Activated naive CD4-positive, alpha-beta T cell treated with anti-CD3 and anti-CD28 coated beads, Interleukin-2, amount 50 U/mL, for 24 hours (primary cell): Measurements from ENCODE around the gene THEM4.

Experiments
- H3K27ac Mint-ChIP-seq: one replicate; pipeline ENCODE4 v1.8.0; 2021; ENCODE audit warnings: mild to moderate bottlenecking, mixed read lengths
- H3K27me3 Mint-ChIP-seq: one replicate; pipeline ENCODE4 v1.8.0; 2021; ENCODE audit warnings: mixed read lengths
- H3K36me3 Mint-ChIP-seq: one replicate; pipeline ENCODE4 v1.8.0; 2021; ENCODE audit warnings: mixed read lengths
- H3K4me1 Mint-ChIP-seq: one replicate; pipeline ENCODE4 v1.8.0; 2021; ENCODE audit warnings: mixed read lengths
- H3K4me3 Mint-ChIP-seq: one replicate; pipeline ENCODE4 v1.8.0; 2021; ENCODE audit warnings: mild to moderate bottlenecking, mixed read lengths
- H3K9me3 Mint-ChIP-seq: one replicate; pipeline ENCODE4 v1.8.0; 2021; ENCODE audit warnings: mixed read lengths

Gene THEM4

DNA sequence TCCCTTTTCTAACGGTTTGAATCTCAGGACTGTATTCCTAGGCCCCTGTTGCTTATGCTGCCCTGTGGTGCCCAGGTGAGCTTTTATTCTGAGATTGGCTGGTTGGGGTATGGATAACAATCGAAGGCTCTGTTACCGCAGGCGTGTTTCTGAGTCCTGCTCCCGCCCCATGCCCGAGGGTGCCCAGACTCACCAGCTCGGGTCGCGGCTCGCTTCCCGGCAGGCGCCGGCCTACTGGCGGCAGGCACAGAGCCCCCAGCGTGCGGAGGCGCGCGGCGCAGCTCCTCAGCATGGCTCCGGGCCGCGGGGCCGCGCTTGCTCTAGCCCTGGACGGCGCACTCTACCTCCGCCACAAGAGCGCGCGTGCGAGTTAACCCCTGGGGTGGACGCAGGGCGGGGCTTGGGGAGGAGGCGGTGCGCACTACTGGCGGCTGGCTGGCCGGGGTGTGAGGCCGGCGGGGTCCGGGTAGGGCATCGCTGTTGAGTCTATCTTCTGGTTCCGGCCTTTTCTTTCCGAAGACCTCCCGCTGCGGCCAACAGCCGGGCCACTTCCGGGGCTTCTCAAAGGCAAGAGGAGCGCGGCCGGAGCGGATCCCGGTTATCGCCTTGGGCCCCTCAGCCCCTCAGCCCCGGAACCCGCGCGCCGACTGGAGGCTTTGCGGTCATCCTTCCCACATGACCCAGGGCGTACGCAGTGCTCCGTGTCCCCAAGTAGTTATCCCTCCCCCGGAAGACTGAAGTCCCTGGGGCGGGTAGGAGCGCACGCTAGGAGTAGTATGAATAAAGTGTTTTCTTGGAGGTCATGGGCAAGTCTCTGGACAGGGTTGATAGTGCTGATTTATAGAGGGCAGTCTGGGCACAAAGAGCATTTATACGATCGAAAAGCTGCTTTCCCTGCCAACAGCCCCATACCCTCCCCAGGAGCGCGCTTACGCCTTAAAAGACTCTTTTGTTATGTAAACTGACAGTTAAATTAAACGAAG, at the start of gene THEM4:
Gene THEM4, minus strand, starts transcription at position 345 of the 983 bp plus-strand sequence. Its CDS starts 53 bp downstream, at position 292.
- Mint-ChIP-seq H3K27ac (peak within 1 kb of the TSS; percentile 95), H3K4me3 (peak within 1 kb of the TSS; percentile 94), H3K4me1 (peaks cover 43% of the 10 kb centered on the region), H3K36me3 (peaks cover 26% of the 10 kb centered on the region), H3K27me3 (no peaks in the 10 kb centered on the region), H3K9me3 (no peaks in the 10 kb centered on the region)

DNA sequence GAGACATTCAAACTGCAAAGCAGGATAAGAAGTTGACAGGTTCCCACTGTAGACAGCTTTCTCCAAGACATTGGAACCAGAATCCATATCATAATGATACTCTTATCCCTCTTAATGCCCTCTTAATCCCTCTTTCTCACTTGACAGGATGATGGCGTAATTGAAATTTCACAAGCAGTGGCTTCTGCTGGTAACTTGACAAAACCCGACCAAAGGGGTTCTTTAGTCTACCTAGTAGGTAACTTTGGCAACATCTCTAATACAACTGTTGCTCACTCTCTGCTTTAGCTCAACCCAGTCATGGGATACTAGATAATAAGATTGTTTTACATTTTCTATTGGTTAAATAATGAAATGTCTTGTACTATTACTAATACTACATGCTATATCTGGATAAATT, 49.6 kb upstream of the THEM4 start:
- no peak overlapping the region for H3K27ac Mint-ChIP-seq
- H3K9me3 Mint-ChIP-seq: no peaks in the 10 kb centered on the region
- no peaks in the 10 kb centered on the region for H3K27me3 Mint-ChIP-seq
- H3K4me3 Mint-ChIP-seq: no peak overlapping the region
- H3K36me3 Mint-ChIP-seq: no peaks in the 10 kb centered on the region
- H3K4me1 Mint-ChIP-seq: peaks cover 4% of the 10 kb centered on the region

DNA sequence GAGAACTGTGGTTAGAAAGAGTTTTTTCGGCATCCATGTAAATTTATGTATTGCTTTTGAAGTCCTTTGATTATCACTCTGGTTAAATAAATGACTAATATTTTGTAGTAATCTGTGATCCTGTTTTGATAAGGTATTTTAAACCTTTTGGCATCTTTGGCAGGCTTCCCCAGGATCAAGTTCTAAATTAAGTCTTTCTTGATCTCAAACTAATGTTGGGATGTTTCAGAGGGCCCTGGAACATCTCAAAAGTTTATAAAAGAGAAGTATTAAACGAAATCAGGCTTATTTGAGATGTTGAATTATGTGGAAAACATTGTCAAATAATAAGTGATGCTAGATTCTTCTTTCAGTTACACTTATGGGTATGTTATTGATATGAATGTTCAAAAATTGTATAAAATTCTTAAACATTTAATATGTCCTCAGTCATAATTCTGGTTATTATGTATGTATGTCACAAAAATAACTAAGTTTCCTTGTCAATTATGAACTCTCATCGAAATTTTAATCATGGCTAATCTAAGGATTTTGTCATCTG, 47.7 kb upstream of the THEM4 start:
- Mint-ChIP-seq H3K9me3 (no peaks in the 10 kb centered on the region), H3K4me3 (no peak overlapping the region), H3K27me3 (no peaks in the 10 kb centered on the region), H3K36me3 (no peaks in the 10 kb centered on the region), H3K4me1 (peaks cover 4% of the 10 kb centered on the region), H3K27ac (no peak overlapping the region)

DNA sequence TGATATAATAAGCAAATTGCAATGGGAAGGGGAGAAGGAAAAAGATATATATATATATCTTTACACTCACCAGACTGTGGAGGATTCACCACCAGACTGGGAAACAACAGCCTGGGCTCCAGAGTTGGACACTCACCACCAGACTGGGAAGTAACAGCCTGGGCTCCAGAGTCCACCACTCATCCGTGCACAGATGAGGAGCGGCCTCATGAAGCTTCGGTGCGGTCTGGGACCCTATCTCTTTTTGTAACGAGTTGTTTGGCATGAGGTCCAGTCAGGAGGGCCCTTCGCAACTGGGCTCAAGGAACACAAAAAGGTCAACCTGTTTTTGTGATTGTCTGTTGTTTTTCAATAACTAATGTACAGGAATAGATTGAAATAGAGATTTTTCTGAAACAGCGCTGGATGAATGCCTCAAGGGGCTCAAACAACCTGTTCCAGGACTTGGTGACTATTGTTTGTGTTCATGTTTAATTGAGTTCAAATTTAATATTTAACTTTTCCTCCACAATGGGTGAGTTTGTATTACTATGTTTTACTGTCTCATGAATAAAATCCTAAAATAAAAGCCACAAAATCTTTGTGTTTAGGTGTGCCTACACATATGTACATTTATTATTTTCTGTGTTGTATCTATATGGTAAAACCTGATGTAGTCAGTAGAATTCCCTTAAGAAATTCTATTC, 44.2 kb upstream of the THEM4 start:
- H3K9me3 Mint-ChIP-seq: no peaks in the 10 kb centered on the region

DNA sequence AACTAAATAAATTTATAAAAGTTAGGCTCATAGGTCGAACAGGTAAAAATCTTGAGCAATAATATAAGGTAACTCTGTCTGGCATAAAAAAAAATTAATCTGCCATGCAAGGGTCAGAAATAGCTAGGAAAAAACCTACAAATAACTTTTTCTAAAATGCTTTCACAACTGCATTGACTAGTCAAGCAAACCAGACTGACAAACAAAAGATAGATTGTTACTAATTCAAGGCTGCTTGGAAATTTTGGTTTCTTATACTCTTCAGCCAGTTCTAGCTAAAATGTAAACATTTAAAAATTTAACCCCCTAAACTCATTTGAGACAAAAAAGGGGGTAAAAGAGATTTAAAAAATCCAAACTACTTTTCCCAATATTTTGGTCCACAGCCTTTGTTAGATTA, 43.5 kb upstream of the THEM4 start:
- H3K4me1 Mint-ChIP-seq: no peaks in the 10 kb centered on the region
- no peaks in the 10 kb centered on the region for H3K9me3 Mint-ChIP-seq
- no peaks in the 10 kb centered on the region for H3K36me3 Mint-ChIP-seq
- H3K4me3 Mint-ChIP-seq: no peak overlapping the region
- H3K27me3 Mint-ChIP-seq: no peaks in the 10 kb centered on the region
- H3K27ac Mint-ChIP-seq: no peak overlapping the region

More for the DNA sequence above, 44.2 kb upstream of the THEM4 start:
- Mint-ChIP-seq H3K36me3 (no peaks in the 10 kb centered on the region), H3K27me3 (no peaks in the 10 kb centered on the region), H3K4me1 (no peaks in the 10 kb centered on the region), H3K4me3 (no peak overlapping the region), H3K27ac (no peak overlapping the region)

DNA sequence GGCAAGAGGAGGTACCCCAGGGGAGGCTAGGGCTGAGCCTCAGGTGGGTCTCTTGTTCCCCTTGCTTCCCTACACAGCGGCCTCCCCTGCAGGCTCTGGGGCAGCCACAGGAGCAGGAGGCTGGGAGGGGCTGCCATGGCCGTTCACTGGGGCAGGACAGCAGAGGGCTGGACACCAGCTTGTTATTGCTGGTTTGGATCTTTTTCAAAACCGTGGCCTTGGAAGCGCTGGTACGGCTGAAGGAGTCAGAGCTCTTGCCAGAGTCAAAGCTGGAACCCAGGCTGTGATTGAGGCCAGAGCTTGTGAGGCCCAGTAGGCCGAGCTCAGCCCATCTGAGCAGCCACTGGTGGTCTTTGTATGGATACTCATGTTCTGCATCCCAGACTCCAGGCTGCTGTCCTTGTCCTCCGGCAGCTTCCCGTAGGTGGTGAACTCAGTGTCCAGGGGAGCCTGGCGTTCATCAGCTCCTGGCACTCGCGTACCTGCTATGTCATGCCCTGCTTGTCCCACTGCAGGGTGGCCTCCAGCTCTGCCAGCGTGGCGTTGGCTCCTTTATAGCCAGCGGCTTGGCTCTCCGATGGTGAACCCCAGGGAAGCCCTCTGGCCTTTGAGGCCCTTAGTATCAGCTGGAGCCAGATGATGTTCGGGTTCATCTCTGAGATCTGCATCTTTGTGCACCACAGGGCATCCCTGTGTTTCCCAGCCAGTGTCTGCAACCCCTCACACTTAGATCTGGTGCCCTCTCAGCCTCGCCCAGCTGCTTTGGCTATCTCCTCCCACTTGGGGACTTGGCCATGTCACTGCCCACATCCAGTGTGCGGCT, 40.3 kb upstream of the THEM4 start:
- no peaks in the 10 kb centered on the region for H3K27me3 Mint-ChIP-seq
- H3K4me1 Mint-ChIP-seq: peaks cover 24% of the 10 kb centered on the region
- H3K27ac Mint-ChIP-seq: no peak overlapping the region
- H3K9me3 Mint-ChIP-seq: no peaks in the 10 kb centered on the region
- H3K36me3 Mint-ChIP-seq: no peaks in the 10 kb centered on the region
- no peak overlapping the region for H3K4me3 Mint-ChIP-seq

DNA sequence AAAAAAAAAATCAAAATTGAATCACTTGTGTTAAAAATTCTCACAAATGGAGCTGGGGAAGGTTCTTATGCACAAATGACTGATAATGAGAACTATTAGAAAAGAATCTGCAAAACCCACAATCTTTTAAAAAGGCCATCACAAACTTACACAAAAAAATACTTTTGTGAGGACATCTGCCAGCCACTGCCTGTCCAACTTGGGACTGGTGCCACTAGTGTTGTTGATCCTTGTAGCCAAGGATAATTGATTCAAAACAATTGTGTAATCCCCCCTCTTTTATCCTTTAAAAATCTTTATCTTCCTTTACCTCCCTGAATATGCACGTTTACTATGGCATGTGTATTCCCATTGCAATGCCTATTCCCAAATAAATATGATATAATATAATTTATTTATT, 39.2 kb upstream of the THEM4 start:
- H3K36me3 Mint-ChIP-seq: no peaks in the 10 kb centered on the region
- no peaks in the 10 kb centered on the region for H3K27me3 Mint-ChIP-seq
- H3K27ac Mint-ChIP-seq: no peak overlapping the region
- H3K9me3 Mint-ChIP-seq: no peaks in the 10 kb centered on the region
- peaks cover 24% of the 10 kb centered on the region for H3K4me1 Mint-ChIP-seq
- no peak overlapping the region for H3K4me3 Mint-ChIP-seq

DNA sequence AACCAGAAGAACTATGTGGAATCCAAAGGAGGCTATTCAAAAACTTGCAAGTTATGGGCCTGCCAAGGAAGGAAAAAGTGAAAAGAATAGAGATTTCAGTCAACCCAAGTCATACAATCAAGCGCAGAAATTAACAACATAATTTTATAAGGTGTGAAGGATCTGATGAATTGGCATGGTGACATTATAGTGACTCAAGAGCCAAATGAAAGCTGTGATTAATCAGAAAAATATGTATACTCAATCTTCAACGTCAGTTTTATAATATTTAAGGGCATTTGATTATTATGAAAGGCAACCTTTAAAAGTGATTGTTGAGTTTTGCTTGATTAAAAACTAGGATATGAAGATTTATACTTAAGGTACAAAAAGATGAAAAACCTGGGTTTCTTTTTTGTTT, 37.8 kb upstream of the THEM4 start:
- no peaks in the 10 kb centered on the region for H3K9me3 Mint-ChIP-seq
- peak overlapping the region; percentile 89 for H3K27ac Mint-ChIP-seq
- H3K4me3 Mint-ChIP-seq: no peak overlapping the region
- H3K4me1 Mint-ChIP-seq: peaks cover 25% of the 10 kb centered on the region
- H3K36me3 Mint-ChIP-seq: no peaks in the 10 kb centered on the region
- H3K27me3 Mint-ChIP-seq: no peaks in the 10 kb centered on the region

DNA sequence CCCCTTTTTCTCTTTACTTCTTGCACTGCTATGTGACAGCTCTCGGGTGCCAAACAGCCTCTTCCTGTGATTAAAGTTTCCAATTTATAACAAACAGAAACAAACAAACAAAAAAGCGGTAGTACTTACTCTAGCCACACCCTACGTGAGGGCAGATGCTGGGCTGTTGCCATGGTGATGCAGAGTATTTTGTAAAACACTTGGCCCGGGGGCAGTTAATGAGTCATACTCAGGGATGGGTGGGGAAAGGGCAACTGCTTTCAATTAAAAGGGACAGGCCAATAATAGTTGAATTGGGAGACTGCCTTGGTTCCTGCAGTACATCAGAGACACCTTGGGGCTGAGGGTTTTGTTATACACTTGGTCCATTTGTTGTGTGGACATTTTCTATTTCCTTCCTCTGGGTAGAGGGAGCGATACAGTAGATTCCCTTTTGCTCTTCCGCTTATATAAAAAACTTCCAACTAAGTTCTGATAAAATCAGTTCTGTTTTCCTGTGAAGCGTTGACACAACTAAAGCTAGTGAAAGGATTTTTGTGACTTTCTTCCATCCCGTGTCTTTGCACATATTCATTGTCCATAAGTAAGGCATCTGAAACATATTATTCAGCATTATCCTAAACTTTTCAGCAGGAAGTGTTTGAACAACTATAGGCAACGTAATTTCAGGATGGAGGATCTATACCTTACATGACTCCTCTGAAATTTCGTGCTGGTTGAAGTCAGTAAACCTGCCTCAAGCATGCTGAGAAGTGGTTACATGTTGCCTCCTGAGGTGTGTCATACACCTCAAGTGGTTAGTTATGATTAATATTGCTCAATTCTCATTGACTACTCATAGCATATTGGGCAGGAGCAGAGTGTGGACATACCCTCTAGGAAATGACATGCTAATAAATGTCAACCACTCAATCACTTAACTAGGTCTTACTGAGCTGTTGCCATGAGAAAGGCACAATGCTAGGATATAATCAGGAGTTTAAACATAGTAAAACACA, 36.7 kb upstream of the THEM4 start:
- no peaks in the 10 kb centered on the region for H3K36me3 Mint-ChIP-seq
- peak overlapping the region; percentile 89 for H3K27ac Mint-ChIP-seq
- H3K4me1 Mint-ChIP-seq: peaks cover 36% of the 10 kb centered on the region
- peak overlapping the region; percentile 67 for H3K4me3 Mint-ChIP-seq
- no peaks in the 10 kb centered on the region for H3K9me3 Mint-ChIP-seq
- H3K27me3 Mint-ChIP-seq: no peaks in the 10 kb centered on the region

DNA sequence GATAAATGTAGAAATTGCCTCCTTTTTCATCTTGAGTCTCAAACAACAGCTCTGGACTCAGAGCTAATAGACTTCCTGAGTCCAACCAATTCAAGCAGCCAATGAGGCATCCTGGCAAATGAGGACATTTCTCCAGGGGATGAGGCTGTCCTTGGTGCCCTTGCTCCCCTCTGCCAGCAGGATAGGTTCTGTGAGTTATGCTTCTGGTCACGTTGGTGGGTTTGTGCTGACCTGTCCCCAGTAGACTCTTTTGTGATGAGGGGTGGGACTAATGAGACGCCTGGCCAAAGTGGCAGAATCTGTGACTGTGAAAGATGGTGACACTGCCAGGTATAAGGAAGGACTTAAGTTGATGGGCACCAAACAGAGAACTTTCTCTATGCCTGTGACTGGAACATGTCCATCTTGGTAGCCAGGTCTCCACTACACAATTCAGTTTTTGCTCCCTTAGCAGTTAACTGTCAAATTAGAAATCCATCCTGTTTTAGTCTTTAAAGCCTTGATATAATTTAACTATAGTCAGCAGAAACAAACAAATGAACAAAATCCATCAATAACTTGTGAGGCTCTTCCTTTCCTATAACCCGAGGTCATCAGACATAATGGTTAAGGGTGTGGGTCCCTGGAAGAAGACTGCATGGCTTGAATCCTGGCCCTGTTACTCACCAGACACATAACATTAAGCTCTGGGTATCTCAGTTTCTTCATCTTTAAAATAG, 35.7 kb upstream of the THEM4 start:
- Mint-ChIP-seq H3K27ac (peak overlapping the region; percentile 89), H3K27me3 (no peaks in the 10 kb centered on the region), H3K36me3 (no peaks in the 10 kb centered on the region), H3K4me3 (no peak overlapping the region), H3K4me1 (peaks cover 41% of the 10 kb centered on the region), H3K9me3 (no peaks in the 10 kb centered on the region)

DNA sequence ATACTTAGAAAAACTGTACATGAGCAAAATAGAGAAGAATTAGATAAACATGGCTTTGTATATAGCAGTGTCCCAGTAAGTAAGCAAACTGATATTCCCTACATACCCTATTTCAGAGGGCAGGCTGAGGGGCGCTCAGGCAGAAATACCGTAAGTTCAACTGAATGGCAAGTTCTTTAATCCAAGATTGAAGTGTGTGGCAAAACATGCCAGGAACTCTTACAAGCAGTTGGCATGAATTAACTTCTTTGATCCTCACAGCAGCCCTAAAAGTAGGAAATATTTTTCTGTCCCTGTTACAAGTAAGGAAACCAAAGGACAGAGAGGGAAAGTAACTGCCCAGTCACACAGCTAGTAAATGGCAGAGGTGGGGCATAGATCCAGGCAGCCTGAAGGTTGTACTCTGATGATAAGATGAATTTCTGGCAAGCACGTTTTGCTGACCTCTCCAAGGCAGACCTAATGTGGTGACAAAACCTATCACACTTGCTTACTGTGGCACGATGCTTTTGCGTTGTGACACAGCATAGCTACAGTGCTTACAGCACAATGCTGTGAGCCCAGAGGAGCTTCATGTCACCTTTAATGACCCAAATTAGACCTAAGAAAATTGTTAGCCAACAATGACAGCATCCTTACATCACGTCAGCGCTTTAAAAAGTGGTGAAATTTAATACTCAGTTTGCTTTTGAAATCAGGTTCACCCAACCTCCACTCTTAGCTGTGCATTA, 35.0 kb upstream of the THEM4 start:
- Mint-ChIP-seq H3K27ac (no peak overlapping the region), H3K4me3 (no peak overlapping the region)

DNA sequence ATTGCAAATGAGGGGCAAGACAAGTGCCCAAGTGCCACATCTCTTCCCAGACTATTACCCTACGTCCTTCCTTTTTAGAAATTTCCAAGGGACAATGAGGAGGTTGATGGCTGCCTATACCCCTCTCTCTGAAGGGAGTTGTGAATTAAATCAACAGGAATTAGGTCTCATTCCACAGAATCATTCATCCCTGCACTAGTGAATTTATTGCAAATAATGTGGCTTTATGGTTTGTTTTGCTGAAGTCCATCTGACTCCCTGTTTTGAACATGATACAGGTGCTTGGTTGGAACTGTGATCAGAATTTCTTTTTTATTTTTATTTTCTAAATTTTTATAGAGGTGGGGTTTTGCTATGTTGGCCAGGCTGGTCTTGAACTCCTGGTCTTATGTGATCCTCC, 34.3 kb upstream of the THEM4 start:
- no peak overlapping the region for H3K4me3 Mint-ChIP-seq
- no peaks in the 10 kb centered on the region for H3K27me3 Mint-ChIP-seq
- no peaks in the 10 kb centered on the region for H3K9me3 Mint-ChIP-seq
- H3K4me1 Mint-ChIP-seq: peaks cover 41% of the 10 kb centered on the region
- no peaks in the 10 kb centered on the region for H3K36me3 Mint-ChIP-seq
- H3K27ac Mint-ChIP-seq: no peak overlapping the region

More for the DNA sequence above, 35.0 kb upstream of the THEM4 start:
- H3K4me1 Mint-ChIP-seq: peaks cover 41% of the 10 kb centered on the region
- H3K9me3 Mint-ChIP-seq: no peaks in the 10 kb centered on the region
- H3K36me3 Mint-ChIP-seq: no peaks in the 10 kb centered on the region
- no peaks in the 10 kb centered on the region for H3K27me3 Mint-ChIP-seq

DNA sequence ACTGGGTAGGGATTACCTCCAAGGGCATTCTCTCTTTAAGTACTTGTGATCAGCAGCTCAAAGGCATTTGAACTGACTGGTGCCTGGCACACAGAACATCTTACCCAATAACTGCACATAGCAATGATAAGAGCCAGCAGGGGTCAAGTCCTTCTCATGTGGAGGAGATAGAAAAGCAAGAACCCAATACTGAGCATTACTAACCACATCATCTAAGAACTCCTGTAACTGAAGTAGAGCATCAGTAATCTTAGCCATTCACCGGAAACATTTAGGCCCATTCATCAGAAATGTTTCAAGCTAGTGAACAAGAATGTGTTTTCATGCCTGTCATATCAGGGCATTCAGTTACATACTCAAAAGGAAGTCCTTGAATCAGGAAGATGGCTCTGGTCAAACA, 33.6 kb upstream of the THEM4 start:
- Mint-ChIP-seq H3K27ac (no peak overlapping the region), H3K27me3 (no peaks in the 10 kb centered on the region), H3K36me3 (no peaks in the 10 kb centered on the region), H3K4me1 (peaks cover 41% of the 10 kb centered on the region), H3K4me3 (no peak overlapping the region), H3K9me3 (no peaks in the 10 kb centered on the region)
